Stimulated activated CD8-positive, alpha-beta memory T cell treated with anti-CD3 and anti-CD28 coated beads, Interleukin-4, amount 100 ng/mL, for 48 hours (primary cell): ENCODE results near the gene KRTAP10-5.
"Not testable (repeated sequence)": the region's sequence is repeated elsewhere in the genome, so short reads cannot be mapped to it uniquely, and the experiment has no call there.

Experiments
- DNase-seq: peaks from one replicate; pipeline ENCODE4 v3.0.0-alpha.2; 2020

KRTAP10-5 gene

GRCh38 chr21:44571296-44571695 is 9.1 kb downstream of the KRTAP10-5 start:
- no peak for DNase-seq

- peak; percentile 7 for DNase-seq
Measured at GRCh38 chr21:44569861-44570517, 10.4 kb downstream of the KRTAP10-5 start.

GRCh38 chr21:44568667-44569556 is 11.5 kb downstream of the KRTAP10-5 start:
- no peak for DNase-seq

- DNase-seq, result peak; percentile 14
Measured at GRCh38 chr21:44568261-44568660, 12.1 kb downstream of the KRTAP10-5 start.

- DNase-seq, result peak; percentile 13
Measured at GRCh38 chr21:44567481-44568171, 12.8 kb downstream of the KRTAP10-5 start.

- DNase-seq, result no peak
Measured at GRCh38 chr21:44566403-44566802, 14.0 kb downstream of the KRTAP10-5 start.

- DNase-seq, result no peak
Measured at GRCh38 chr21:44564886-44565598, 15.4 kb downstream of the KRTAP10-5 start.

GRCh38 chr21:44564099-44564498 is 16.3 kb downstream of the KRTAP10-5 start:
- DNase-seq, result no peak

GRCh38 chr21:44558695-44559094 is 21.7 kb downstream of the KRTAP10-5 start, which contains the start of gene KRTAP10-3:
TSS of gene KRTAP10-3 (minus strand) at chr21:44558795. CDS start at chr21:44558715, 80 bp downstream.
- peak; percentile 10 for DNase-seq

- not testable (repeated sequence) for DNase-seq
Measured at GRCh38 chr21:44558329-44558675, 22.1 kb downstream of the KRTAP10-5 start.

GRCh38 chr21:44557491-44558328 is 22.7 kb downstream of the KRTAP10-5 start:
- DNase-seq, result peak; percentile 8

- DNase-seq, result peak; percentile 12
Measured at GRCh38 chr21:44556879-44557278, 23.5 kb downstream of the KRTAP10-5 start.

- peak; percentile 9 for DNase-seq
Measured at GRCh38 chr21:44555200-44555875, 25.1 kb downstream of the KRTAP10-5 start.

GRCh38 chr21:44552681-44553080 is 27.7 kb downstream of the KRTAP10-5 start:
- DNase-seq, result no peak

- peak; percentile 7 for DNase-seq
Measured at GRCh38 chr21:44552136-44552535, 28.3 kb downstream of the KRTAP10-5 start.

GRCh38 chr21:44551340-44551961 is 29.0 kb downstream of the KRTAP10-5 start, which contains the start of gene KRTAP10-2:
TSS of gene KRTAP10-2 (minus strand) at chr21:44551505. CDS start at chr21:44551458, 47 bp downstream.
- peak; percentile 17 for DNase-seq

GRCh38 chr21:44550807-44551206 is 29.6 kb downstream of the KRTAP10-5 start:
- peak; percentile 19 for DNase-seq

- DNase-seq, result peak; percentile 19
Measured at GRCh38 chr21:44550285-44550684, 30.1 kb downstream of the KRTAP10-5 start.

GRCh38 chr21:44549525-44550211 is 30.7 kb downstream of the KRTAP10-5 start:
- peak; percentile 18 for DNase-seq

- DNase-seq, result no peak
Measured at GRCh38 chr21:44548922-44549321, 31.5 kb downstream of the KRTAP10-5 start.
